VCaP (cell line): ENCODE data around the gene SIRPA.

Source experiments
- H3K27ac ChIP-seq: fragments of 450-650 bp; 2 replicates; pipeline ENCODE4 v1.5.1; 2017
- TF ChIP-seq, protein P1 (sequence below): fragments of 450-650 bp; conservative IDR thresholded peaks from 2 replicates; pipeline ENCODE4 v1.5.1; 2017; ENCODE audit warnings: mild to moderate bottlenecking, moderate library complexity

The SIRPA gene

DNA sequence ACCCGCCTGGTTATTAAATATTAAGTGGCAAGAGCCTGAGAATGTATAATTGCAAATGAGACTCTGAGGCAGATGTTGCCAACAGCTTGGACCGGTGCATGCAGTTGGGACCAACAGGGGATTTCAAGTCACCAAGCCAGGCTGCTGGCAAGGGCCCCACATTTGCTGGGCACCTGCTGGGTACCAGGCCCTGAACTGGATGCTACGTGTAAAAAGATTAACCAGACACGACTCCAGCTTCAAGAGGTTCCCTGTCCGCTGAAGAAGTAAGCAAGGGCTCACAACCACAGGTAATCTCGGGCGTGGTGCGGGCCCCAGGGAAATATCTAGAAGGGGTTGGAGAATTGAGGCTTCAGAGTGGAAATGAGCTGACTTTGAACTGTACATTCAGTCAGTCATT is 13.2 kb upstream of the SIRPA start:
- H3K27ac ChIP-seq = no peak overlapping the region
- TF ChIP-seq, protein P1, sequence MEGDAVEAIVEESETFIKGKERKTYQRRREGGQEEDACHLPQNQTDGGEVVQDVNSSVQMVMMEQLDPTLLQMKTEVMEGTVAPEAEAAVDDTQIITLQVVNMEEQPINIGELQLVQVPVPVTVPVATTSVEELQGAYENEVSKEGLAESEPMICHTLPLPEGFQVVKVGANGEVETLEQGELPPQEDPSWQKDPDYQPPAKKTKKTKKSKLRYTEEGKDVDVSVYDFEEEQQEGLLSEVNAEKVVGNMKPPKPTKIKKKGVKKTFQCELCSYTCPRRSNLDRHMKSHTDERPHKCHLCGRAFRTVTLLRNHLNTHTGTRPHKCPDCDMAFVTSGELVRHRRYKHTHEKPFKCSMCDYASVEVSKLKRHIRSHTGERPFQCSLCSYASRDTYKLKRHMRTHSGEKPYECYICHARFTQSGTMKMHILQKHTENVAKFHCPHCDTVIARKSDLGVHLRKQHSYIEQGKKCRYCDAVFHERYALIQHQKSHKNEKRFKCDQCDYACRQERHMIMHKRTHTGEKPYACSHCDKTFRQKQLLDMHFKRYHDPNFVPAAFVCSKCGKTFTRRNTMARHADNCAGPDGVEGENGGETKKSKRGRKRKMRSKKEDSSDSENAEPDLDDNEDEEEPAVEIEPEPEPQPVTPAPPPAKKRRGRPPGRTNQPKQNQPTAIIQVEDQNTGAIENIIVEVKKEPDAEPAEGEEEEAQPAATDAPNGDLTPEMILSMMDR = no peak

- TF ChIP-seq, protein P1 = no peak
- H3K27ac ChIP-seq = no peak overlapping the region
Measured at GRCh38 chr20:1883986-1884385, 11.2 kb upstream of the SIRPA start.

GRCh38 chr20:1885254-1885653 is 10.0 kb upstream of the SIRPA start:
- TF ChIP-seq, protein P1 = no peak
- H3K27ac ChIP-seq = no peak overlapping the region

GRCh38 chr20:1885940-1886693 is 9.1 kb upstream of the SIRPA start:
- TF ChIP-seq, protein P1 = no peak
- no peak overlapping the region for H3K27ac ChIP-seq

DNA sequence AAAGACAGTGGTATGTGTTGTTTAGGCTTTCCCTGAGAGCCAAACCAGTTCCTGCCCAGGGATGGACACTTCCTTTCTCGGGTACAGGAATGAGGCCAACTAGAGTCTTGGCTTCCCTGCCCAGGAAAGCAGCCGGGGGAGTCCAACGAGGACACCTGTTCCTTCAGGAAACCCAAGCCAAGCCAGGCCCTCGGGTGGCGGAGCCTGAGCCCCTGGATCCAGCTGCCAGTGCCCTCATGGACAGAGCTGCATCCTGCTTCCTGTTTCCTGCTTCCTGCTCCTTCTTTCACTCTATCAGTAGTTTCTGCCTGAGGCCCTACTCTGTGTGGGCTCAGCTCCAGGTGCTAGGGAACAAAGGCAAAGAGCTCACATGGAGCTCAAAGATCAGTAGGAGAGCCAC is 7.9 kb upstream of the SIRPA start:
- H3K27ac ChIP-seq = no peak overlapping the region
- TF ChIP-seq, protein P1 = no peak

DNA sequence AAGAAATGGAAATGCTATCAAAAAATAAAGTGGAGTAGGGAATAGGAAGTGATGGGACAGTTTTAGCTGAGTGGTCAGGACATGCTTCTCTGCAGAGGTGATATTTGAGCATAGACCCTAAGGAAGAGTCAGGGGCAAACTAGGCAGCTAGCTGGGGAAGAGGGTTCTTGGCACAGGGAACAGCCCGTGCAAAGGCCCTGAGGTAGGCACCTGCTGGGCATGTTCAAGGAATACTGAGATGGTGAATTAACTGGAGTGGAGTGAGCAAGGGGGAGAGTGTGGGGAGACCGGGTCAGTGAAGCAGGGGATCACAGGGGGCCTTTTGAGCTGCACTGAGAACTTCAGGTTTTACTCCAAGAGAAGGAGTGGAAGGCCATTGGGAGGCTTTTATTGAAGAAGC is 7.5 kb upstream of the SIRPA start:
- no peak overlapping the region for H3K27ac ChIP-seq
- TF ChIP-seq, protein P1 = no peak

DNA sequence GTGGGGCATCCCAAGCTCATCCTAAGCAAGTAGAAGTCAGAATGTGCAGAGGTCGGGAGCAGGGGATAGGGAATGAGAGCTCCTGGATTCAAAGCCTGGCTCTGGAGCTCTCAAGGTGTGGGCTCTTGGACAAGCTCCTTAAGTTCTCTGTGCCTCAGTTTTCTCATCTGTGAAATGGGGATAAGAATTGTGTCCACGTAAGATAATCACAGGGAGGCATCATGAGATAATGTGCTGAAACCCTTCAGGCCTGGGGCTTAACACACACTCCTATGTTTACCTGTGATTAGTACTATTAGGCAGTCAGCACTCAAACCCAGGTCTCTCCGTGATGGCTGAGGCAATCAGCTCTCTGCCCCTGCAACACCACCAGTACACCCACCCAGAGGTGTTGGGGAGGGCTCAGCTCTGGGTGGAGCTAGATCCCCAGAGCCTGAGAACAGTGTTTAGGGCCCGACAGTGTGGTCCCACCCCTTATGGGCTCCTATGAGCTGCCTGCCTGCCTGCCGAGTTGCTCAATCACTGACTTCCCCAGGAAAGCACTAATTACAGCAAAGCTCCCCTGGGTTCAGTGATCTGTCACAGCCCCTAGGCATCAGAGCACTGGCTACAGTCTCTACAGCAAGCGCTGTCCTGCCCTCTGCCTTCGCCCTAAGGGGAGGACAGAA is 6.3 kb upstream of the SIRPA start:
- H3K27ac ChIP-seq = no peak overlapping the region
- TF ChIP-seq, protein P1 = no peak
